Keratinocyte (primary cell): Measurements from ENCODE around the gene KATNB1. TPM values are rescaled to one million over a fixed set of nuclear protein-coding genes. Genes with fewer than 3 reads are reported as not detected.

Experiments
- DNase-seq: peaks from one replicate; pipeline ENCODE4 v3.0.0-alpha.2; 2011; ENCODE audit warnings: low read depth, missing footprints, low spot score
- FAIRE-seq: peaks from 2 replicates; lab custom pipeline; 2011; peaks lifted over from hg19 to GRCh38; lab: Jason Lieb, UNC
- H2AFZ ChIP-seq: 2 replicates; pipeline ENCODE4 v1.6.0; 2012; ENCODE audit warnings: low read length, control low read depth, inconsistent platforms; ENCODE audit not compliant: control insufficient read depth
- H3K27ac ChIP-seq: 2 replicates; pipeline ENCODE4 v1.5.1; 2011; ENCODE audit warnings: low read length; ENCODE audit not compliant: control insufficient read depth, insufficient read depth
- H3K27me3 ChIP-seq: 3 replicates; pipeline ENCODE4 v1.6.0; 2011; ENCODE audit warnings: low read length; ENCODE audit not compliant: control insufficient read depth, insufficient read depth; ENCODE audit errors: extremely low read depth
- H3K36me3 ChIP-seq, 2 experiments: 2 replicates in 1 of 2; 3 replicates in 1 of 2; pipeline ENCODE4 v1.5.1; 2011; ENCODE audit warnings: low read length in 2 of 2, mild to moderate bottlenecking in 1 of 2; ENCODE audit not compliant: control insufficient read depth in 2 of 2, insufficient read depth in 2 of 2; ENCODE audit errors: extremely low read depth in 1 of 2
- H3K4me1 ChIP-seq: 3 replicates; pipeline ENCODE4 v1.5.1; 2011; ENCODE audit warnings: low read length; ENCODE audit not compliant: control insufficient read depth, insufficient read depth; ENCODE audit errors: extremely low read depth
- H3K4me2 ChIP-seq: 3 replicates; pipeline ENCODE4 v1.6.0; 2011; ENCODE audit warnings: low read depth, low read length; ENCODE audit not compliant: control insufficient read depth, insufficient read depth; ENCODE audit errors: extremely low read depth
- H3K4me3 ChIP-seq, 3 experiments: fragments of 200-600 bp in 1 of 3; sonication (generic) in 1 of 3; 2 replicates in 2 of 3; 3 replicates in 1 of 3; pipeline ENCODE4 v1.5.1; 2011 to 2016; ENCODE audit warnings: low read length in 3 of 3, mild to moderate bottlenecking in 3 of 3, control low read depth in 2 of 3, inconsistent platforms in 1 of 3, low read depth in 1 of 3, mixed read lengths in 1 of 3, mixed run types in 1 of 3, moderate library complexity in 1 of 3; ENCODE audit not compliant: control insufficient read depth in 2 of 3, insufficient read depth in 2 of 3; ENCODE audit errors: extremely low read depth in 1 of 3
- H3K79me2 ChIP-seq: 2 replicates; pipeline ENCODE4 v1.6.0; 2012; ENCODE audit warnings: low read length; ENCODE audit not compliant: control insufficient read depth, insufficient read depth
- H3K9ac ChIP-seq: 3 replicates; pipeline ENCODE4 v1.6.0; 2011; ENCODE audit warnings: low read length; ENCODE audit not compliant: control insufficient read depth, insufficient read depth; ENCODE audit errors: extremely low read depth
- H3K9me1 ChIP-seq: 3 replicates; pipeline ENCODE4 v1.6.0; 2011; ENCODE audit warnings: low read length; ENCODE audit not compliant: control insufficient read depth, insufficient read depth; ENCODE audit errors: extremely low read depth
- H3K9me3 ChIP-seq: 2 replicates; pipeline ENCODE4 v1.5.1; 2012; ENCODE audit warnings: low read depth, low read length; ENCODE audit not compliant: control insufficient read depth
- H4K20me1 ChIP-seq: 3 replicates; pipeline ENCODE4 v1.6.0; 2011; ENCODE audit warnings: low read length; ENCODE audit not compliant: control insufficient read depth, insufficient read depth; ENCODE audit errors: extremely low read depth
- EZH2 ChIP-seq: IDR thresholded peaks from one replicate; pipeline ENCODE4 v1.6.1; 2012; ENCODE audit warnings: inconsistent platforms, mild to moderate bottlenecking, low read length, moderate library complexity
- dilution Hi-C: fragments of 300-500 bp; cut with MboI; formaldehyde crosslinking; loops from one replicate; pipeline ENCODE4 v1.7.0; 2020; ENCODE audit warnings: low sequenced_read_pairs; ENCODE audit not compliant: extremely low pct_ligation_motif_present
- polyA plus RNA-seq, 5 experiments: library from polyadenylated mRNA; depleted of rRNA in 3 of 5; stranded (reverse) in 3 of 5; stranded (forward) in 1 of 5; unstranded in 1 of 5; fragments of >200 nt; gene quantifications; 1 replicate in 1 of 5; 2 replicates in 3 of 5; 3 replicates in 1 of 5; pipeline versions ENCODE4 v1.2.1 to v1.2.3, GENCODE V29; 2011 to 2012; ENCODE audit warnings: missing spikeins in 2 of 5, low read depth in 1 of 5, low replicate concordance in 1 of 5
- TF ChIP-seq, protein P1 (sequence below), 3 experiments: IDR thresholded peaks in 1 of 3; conservative IDR thresholded peaks in 1 of 3; optimal IDR thresholded peaks in 1 of 3; 2 replicates in 2 of 3; 3 replicates in 1 of 3; pipeline versions ENCODE3 to v1.5.1; 2011; ENCODE audit warnings: low read length in 3 of 3, mild to moderate bottlenecking in 3 of 3, moderate library complexity in 2 of 3, control low read depth in 1 of 3, inconsistent platforms in 1 of 3; ENCODE audit not compliant: insufficient read depth in 2 of 3; ENCODE audit errors: extremely low read depth in 1 of 3

KATNB1 gene
- polyA plus RNA-seq, 1 donor (not counting 4 experiments of a cell fraction or from before 2014, with no cell fraction given) = 18.9 TPM

DNA sequence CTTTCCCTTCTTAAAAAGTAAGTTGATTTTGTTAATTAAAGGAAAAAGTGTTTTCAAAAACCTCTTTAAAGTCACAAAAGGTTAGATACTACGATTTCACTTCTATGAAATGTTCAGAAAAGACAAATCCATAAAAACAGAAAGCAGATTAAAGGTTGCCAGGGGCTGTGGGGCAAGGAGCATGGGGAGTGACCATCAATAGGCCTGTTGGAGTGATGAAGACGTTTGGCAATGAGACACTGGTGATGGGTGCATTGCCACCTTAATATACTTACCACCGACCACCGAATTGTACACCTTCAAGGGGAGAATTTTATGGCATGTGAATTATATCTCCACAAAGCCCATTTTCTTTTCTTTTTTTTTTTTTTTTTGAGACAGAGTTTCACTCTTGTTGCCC is 47.5 kb downstream of the KATNB1 start:
- H3K9me1 ChIP-seq = no peaks in the 10 kb centered on the region
- TF ChIP-seq, protein P1, sequence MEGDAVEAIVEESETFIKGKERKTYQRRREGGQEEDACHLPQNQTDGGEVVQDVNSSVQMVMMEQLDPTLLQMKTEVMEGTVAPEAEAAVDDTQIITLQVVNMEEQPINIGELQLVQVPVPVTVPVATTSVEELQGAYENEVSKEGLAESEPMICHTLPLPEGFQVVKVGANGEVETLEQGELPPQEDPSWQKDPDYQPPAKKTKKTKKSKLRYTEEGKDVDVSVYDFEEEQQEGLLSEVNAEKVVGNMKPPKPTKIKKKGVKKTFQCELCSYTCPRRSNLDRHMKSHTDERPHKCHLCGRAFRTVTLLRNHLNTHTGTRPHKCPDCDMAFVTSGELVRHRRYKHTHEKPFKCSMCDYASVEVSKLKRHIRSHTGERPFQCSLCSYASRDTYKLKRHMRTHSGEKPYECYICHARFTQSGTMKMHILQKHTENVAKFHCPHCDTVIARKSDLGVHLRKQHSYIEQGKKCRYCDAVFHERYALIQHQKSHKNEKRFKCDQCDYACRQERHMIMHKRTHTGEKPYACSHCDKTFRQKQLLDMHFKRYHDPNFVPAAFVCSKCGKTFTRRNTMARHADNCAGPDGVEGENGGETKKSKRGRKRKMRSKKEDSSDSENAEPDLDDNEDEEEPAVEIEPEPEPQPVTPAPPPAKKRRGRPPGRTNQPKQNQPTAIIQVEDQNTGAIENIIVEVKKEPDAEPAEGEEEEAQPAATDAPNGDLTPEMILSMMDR (optimal IDR thresholded peaks at IDR 0.05 in 1 of 3, IDR thresholded peaks at IDR 0.05 in 1 of 3, conservative IDR thresholded peaks at IDR 0.05 in 1 of 3; ENCODE audit: extremely low read depth in 1 of 3, insufficient read depth in 2 of 3, low read length in 3 of 3) = no peak
- H3K9ac ChIP-seq = no peak overlapping the region
- H4K20me1 ChIP-seq = no peaks in the 10 kb centered on the region
- no peak overlapping the region for H3K4me2 ChIP-seq
- no peaks in the 10 kb centered on the region for H3K27me3 ChIP-seq
- FAIRE-seq = no peak
- no peaks in the 10 kb centered on the region for H3K4me1 ChIP-seq
- H3K27ac ChIP-seq = no peak overlapping the region
- peaks cover 10% of the 10 kb centered on the region for H3K79me2 ChIP-seq
- no peak overlapping the region for H2AFZ ChIP-seq
- H3K36me3 ChIP-seq = peaks cover 21 to 40% of the 10 kb centered on the region in 2 experiments
- no peak for DNase-seq
- H3K4me3 ChIP-seq = no peak overlapping the region
- dilution Hi-C loops = no loop called here
- H3K9me3 ChIP-seq = no peaks in the 10 kb centered on the region

DNA sequence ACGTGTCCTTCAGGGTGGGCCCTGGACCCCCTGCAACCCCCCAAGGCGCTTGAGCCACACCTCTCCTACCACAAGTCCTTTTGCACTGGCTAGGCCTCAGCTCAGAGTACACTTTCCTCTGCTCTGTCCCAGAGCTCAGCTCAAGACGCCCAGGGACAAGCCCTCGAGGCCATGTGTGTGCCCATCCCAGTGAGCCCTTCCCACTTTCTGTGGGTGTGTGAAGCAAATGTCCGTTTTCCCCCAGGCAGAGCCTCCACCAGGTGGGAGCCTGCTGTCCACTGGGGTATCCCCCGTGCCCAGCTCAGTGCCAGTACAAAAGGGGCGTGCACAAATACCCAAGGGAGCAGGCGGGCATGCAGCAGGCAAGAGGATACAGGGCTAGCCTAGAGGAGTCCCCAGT is 48.3 kb downstream of the KATNB1 start:
- Histone ChIP-seq H3K79me2 (peaks cover 8% of the 10 kb centered on the region), H3K27me3 (no peaks in the 10 kb centered on the region), H2AFZ (no peak overlapping the region), H4K20me1 (no peaks in the 10 kb centered on the region), H3K27ac (no peak overlapping the region), H3K4me2 (no peak overlapping the region), H3K4me1 (no peaks in the 10 kb centered on the region), H3K9me3 (no peaks in the 10 kb centered on the region), H3K9me1 (no peaks in the 10 kb centered on the region), H3K36me3 (peaks cover 23 to 37% of the 10 kb centered on the region in 2 experiments), H3K4me3 (no peak overlapping the region), H3K9ac (no peak overlapping the region)
- no peak for TF ChIP-seq EZH2
- TF ChIP-seq, protein P1 (optimal IDR thresholded peaks at IDR 0.05 in 1 of 3, IDR thresholded peaks at IDR 0.05 in 1 of 3, conservative IDR thresholded peaks at IDR 0.05 in 1 of 3; ENCODE audit: extremely low read depth in 1 of 3, insufficient read depth in 2 of 3, low read length in 3 of 3) = no peak
- FAIRE-seq = no peak
- dilution Hi-C loops = no loop called here
- no peak for DNase-seq
